GM18858 (cell line): Measurements from ENCODE around the gene RHO.

Experiments
- ATAC-seq: cut with Tn5 transposase; IDR thresholded peaks from one replicate; pipeline ENCODE4 v1.9.1; 2021; ENCODE audit not compliant: unreplicated experiment

The RHO gene

GRCh38 chr3:129558772-129559564 lies 30.5 kb downstream of the RHO start:
- ATAC-seq, result no peak

DNA sequence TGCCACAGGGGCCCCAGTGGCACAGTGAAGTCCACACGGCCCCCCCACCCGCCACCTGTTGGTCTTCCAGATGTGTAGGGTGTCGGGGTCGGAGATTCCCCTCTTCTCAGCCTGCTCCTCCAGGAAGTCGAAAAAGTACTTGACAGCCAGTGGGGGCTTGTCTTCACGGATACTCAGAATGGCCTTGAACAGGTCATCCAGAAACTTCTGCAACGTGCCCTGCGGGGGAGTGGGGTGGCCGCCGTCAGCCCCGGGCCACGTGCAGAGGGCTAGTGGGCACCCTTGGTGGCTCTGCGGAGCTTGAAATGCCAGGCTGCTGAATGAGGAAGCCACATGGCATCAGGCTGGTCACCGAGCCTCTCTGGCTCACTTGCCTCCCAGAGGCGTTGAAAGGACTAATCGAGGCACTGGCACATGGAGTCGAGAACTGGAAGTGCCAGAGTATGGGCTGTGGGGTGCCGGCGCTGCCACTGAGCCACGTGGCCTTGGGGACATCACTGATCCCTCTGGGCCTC lies 31.2 kb downstream of the RHO start:
- no peak for ATAC-seq

GRCh38 chr3:129560269-129560787 lies 31.9 kb downstream of the RHO start:
- ATAC-seq, result no peak

DNA sequence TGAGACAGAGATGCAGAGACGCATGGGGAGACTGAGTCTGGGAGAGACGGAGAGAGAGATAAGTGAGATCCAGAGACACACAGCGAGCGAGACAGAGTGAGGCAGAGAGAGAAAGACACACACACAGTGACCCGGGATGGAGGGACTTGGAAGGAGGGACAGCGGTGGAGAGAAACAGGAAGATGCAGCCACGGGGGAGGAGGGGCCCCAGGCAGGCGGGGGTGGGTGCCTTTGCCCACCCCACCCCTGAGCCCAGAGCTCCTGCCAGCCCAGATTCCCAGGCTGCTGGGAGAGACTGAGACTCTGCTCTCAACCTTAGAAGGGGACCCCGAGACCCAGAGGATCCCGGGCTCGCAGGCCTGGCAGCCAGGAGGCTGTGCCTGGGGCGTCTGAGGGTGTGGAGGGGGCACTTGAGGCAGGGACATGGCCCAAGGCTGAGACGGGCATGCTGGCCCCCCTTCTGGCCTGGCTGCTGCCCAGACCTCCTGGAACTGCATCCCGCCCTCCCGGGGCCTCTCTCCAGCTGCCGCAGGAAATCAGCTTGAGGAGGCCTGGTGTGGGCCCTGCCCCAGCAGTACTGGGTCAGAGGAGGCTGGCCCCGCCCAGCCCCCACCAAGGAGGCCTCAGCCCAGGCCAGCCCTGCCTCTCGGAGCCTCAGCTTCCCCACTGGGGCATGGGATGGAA lies 32.6 kb downstream of the RHO start:
- no peak for ATAC-seq

DNA sequence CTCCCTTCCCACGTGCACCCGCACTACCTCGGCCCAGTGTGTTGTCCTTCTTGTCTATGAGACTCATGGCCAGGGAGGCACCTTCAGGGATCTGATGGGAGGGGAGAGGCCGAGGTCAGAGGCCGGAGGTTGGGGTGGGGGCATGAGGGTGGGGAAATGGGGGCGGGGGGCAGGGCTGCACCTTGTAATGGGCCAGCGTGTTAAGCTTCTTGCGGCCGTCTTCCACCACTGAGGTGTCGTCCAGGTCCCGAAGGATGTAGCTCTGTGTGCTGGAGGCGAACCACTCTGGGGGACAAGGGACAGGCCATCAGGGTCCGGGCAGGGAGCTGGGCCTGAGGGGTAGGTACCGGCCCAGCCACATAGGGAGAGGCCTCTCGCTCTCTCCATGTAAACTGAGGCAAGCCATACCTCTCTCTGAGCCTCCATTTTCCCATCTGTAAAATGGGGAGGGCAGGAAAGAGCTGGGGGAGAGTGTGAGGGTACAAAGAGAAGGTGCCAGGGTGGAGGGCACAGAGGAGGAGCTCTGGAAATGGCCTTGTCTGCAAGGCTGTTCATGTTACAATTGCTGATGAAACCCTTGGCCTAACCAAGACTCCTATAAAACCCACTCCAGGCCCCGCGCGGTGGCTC lies 33.3 kb downstream of the RHO start:
- no peak for ATAC-seq

GRCh38 chr3:129562803-129563202 lies 34.4 kb downstream of the RHO start:
- no peak for ATAC-seq

GRCh38 chr3:129563332-129563731 lies 34.9 kb downstream of the RHO start:
- no peak for ATAC-seq

- no peak for ATAC-seq
These were observed 35.6 kb downstream of the RHO start for GRCh38 chr3:129563850-129564535.

DNA sequence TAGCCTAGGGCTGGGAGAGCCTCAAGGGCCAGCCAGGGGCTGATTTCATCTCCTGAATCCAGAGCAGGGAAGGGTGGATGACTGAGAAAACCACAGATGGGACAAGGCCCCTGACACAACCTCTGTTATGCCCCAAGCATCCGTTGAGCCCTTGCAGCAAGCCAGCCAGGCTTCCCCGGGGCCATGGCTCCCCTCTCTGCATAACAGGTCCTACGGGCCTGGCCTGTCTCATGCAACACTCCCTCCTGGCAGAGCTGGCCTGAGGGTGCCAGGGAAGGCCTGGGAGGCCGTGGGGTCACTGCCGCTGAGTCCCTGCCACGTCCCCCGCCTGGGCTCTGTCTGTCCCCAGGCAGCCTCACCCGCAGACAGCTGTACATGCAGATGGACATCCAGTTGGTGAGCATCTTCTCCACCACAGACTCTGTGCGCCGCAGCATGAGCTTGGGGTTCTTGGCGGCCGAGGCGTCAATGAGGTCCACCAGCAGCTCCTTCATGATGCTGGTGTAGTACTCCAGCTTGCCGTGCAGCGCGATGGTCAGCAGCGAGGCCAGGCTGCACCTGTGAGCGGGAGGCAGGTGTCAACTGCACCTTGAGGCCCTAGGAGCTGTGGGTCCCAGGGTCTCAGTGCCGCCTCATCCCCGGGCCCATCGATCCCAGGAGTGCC lies 36.7 kb downstream of the RHO start:
- ATAC-seq, result no peak

DNA sequence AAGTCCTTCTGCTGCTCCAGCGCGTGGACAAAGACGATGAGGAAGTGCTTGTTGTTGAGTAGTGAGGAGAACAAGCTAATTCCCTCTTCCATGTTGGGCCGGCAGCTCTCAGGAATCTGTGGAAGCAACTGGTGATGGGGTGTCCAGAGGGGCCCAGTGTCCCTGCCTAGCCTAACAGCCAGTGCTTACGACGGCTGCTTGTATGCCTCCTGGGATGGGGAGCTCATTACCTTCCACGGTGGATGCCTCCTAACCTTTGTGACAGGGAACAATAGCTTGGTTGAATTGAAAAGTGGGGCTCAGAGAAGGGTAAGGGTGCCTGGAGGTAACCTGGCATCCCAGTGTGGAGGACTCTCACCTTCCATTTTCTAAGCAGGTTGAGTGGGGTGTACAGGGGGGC lies 37.5 kb downstream of the RHO start:
- no peak for ATAC-seq

- no peak for ATAC-seq
These were observed 38.8 kb downstream of the RHO start for GRCh38 chr3:129567176-129567705.

- no peak for ATAC-seq
These were observed 39.5 kb downstream of the RHO start for GRCh38 chr3:129567939-129568338.

DNA sequence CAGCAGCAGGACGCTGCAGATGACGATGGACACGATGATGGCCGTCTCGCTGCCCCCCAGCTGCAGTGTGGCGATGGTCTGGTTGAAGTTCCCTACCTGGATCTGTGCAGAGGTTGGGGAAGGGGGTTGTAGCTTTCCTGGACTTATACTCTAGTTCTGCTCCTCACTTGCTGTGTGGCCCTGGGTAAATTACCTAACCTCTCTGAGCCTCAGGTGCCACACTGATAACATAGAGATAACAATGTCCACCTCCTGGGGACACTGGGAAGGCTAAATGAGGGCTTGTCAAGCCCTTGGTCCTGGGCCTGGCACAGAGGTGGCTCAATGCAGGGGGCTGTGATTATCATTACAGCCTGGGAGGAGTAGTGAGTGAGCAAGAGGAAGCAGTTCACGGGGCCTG lies 41.4 kb downstream of the RHO start:
- ATAC-seq, result no peak

- no peak for ATAC-seq
These were observed 43.4 kb downstream of the RHO start for GRCh38 chr3:129571605-129572547.

- ATAC-seq, result no peak
These were observed 44.2 kb downstream of the RHO start for GRCh38 chr3:129572603-129573002.

DNA sequence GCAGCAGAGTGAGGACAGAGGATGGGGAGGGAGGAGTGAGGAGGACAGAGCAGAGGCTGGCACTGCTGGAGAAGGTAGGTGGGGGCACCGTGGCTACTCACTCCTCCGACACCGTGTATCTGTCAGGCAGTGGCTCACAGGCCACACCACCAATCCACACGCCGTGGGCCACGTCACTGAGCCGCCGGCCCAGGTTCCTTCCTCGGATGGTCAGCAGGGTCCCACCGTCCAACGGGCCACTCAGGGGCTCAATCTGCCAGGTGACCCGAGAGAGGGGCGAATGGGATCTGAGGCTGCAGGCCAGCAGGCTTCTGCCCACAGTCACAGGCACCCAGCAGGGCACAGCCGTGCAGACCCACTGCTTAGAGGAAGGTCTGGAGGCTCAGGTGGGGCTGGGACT lies 45.1 kb downstream of the RHO start:
- no peak for ATAC-seq

- ATAC-seq, result no peak
These were observed 45.8 kb downstream of the RHO start for GRCh38 chr3:129574206-129574605.

- no peak for ATAC-seq
These were observed 47.0 kb downstream of the RHO start for GRCh38 chr3:129575233-129575996.
